Measurements from ENCODE around the gene BHLHA9.

BHLHA9 gene

DNA sequence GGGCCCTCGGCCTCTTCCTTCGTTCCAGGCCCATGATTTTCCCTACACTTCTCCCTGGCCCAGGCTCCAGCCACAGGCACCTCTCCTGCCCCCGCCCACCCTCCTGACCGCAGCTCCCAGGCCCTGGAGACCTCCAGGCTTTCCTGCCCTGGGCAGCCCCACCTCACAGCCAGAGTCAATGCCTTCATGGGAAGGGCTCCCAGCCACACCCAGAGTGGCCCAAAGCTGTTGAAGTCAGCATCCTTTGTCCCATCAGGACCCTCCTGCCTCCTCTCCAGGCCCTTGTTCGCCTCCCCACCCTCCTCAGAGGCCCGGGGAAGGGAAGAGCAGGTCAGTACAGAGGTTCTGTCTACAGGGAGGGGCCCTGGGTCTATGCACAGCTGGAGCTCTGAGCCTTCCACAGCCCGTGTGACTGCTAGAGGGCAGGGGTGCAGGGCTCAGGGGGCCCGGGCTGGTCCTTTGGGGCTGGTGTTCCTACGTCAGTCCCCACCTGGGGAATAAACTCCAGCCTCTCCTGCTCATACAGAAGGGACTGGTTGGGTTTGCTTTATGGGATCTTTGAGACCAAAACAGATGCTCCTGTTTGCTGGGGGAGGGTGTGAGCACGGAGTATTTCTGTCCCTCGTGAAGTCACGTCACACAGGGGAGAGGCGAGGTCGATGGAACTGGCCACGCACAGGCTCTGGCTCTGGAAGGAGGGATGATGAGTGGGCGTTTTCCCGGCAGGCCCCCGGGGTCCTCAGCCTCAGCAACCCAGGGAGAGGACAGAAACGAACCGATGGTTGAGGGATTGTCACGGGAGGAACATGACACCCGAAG is 29.5 kb downstream of the BHLHA9 start:
- Histone ChIP-seq H2AFZ (no peak overlapping the region), H3K4me1 (no peaks in the 10 kb centered on the region), H3K79me2 (no peaks in the 10 kb centered on the region), H3K4me3 (ENCODE audit: low read depth, low read length) (no peak overlapping the region), H3K27me3 (ENCODE audit: control insufficient read depth, insufficient read depth, low read length) (no peaks in the 10 kb centered on the region), H3K36me3 (ENCODE audit: control insufficient read depth, insufficient read depth, low read length) (no peaks in the 10 kb centered on the region), H3K9ac (no peak overlapping the region), H3K27ac (no peak overlapping the region), H3K9me3 (ENCODE audit: control insufficient read depth, low read length) (no peaks in the 10 kb centered on the region), H3K4me2 (ENCODE audit: low read length) (no peak overlapping the region)
- TF ChIP-seq, protein P1, sequence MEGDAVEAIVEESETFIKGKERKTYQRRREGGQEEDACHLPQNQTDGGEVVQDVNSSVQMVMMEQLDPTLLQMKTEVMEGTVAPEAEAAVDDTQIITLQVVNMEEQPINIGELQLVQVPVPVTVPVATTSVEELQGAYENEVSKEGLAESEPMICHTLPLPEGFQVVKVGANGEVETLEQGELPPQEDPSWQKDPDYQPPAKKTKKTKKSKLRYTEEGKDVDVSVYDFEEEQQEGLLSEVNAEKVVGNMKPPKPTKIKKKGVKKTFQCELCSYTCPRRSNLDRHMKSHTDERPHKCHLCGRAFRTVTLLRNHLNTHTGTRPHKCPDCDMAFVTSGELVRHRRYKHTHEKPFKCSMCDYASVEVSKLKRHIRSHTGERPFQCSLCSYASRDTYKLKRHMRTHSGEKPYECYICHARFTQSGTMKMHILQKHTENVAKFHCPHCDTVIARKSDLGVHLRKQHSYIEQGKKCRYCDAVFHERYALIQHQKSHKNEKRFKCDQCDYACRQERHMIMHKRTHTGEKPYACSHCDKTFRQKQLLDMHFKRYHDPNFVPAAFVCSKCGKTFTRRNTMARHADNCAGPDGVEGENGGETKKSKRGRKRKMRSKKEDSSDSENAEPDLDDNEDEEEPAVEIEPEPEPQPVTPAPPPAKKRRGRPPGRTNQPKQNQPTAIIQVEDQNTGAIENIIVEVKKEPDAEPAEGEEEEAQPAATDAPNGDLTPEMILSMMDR (IDR thresholded peaks at IDR 0.05): no peak

DNA sequence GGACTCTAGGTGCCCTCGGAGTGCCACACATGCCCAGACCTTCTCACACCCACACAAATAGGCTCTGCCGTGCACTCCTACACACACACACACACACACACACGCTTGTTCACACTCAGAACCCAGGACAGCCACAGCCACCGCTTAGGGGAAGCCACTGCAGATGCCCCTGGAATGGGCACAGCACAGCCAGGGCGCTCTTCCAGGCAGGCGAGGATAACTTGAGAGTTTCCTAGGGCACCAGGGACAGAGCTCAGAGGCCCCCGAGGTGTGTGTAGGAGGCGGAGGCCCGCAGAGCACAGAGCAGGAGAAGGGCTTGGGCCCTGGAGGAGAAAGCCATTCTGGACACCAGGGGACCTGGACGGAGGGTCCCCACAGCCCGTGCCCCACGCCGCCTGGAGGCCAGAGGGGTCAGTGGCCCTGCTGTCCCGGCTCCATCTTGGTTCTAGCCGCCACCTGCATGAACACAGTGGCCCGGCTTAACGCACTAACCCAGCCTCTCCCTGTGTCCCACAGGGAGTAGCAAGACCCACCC is 30.2 kb downstream of the BHLHA9 start:
- no peak overlapping the region for H2AFZ ChIP-seq
- no peaks in the 10 kb centered on the region for H3K36me3 ChIP-seq (ENCODE audit: control insufficient read depth, insufficient read depth, low read length)
- no peak overlapping the region for H3K27ac ChIP-seq
- TF ChIP-seq, protein P1 (IDR thresholded peaks at IDR 0.05): no peak
- no peak overlapping the region for H3K4me2 ChIP-seq (ENCODE audit: low read length)
- H3K79me2 ChIP-seq: no peaks in the 10 kb centered on the region
- no peaks in the 10 kb centered on the region for H3K27me3 ChIP-seq (ENCODE audit: control insufficient read depth, insufficient read depth, low read length)
- H3K9ac ChIP-seq: no peak overlapping the region
- no peaks in the 10 kb centered on the region for H3K9me3 ChIP-seq (ENCODE audit: control insufficient read depth, low read length)
- H3K4me1 ChIP-seq: no peaks in the 10 kb centered on the region
- no peak overlapping the region for H3K4me3 ChIP-seq (ENCODE audit: low read depth, low read length)

DNA sequence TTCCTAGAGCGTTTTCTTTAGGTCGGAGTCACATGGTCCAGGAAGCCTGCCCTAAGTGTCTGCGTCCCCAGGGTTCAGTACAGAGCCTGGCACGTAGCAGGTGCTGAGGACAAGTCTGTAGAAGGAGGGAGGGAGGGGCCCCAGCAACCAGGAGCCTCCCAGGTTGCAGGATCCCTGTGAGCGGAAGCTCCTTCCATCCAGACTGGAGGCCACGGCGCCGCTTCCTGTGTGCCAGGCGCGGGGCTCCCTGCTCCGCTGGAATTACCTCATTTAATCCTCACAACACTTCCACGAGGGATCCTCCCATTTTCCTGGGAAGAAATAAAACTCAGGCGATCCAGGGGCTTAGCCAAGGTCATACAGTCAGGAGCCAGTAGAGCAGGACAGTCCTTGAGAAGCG is 31.3 kb downstream of the BHLHA9 start:
- H2AFZ ChIP-seq: no peak overlapping the region
- no peak overlapping the region for H3K9ac ChIP-seq
- TF ChIP-seq, protein P1 (IDR thresholded peaks at IDR 0.05): no peak
- H3K36me3 ChIP-seq (ENCODE audit: control insufficient read depth, insufficient read depth, low read length): no peaks in the 10 kb centered on the region
- no peak overlapping the region for H3K4me2 ChIP-seq (ENCODE audit: low read length)
- H3K79me2 ChIP-seq: no peaks in the 10 kb centered on the region
- H3K9me3 ChIP-seq (ENCODE audit: control insufficient read depth, low read length): no peaks in the 10 kb centered on the region
- no peak overlapping the region for H3K4me3 ChIP-seq (ENCODE audit: low read depth, low read length)
- no peaks in the 10 kb centered on the region for H3K27me3 ChIP-seq (ENCODE audit: control insufficient read depth, insufficient read depth, low read length)
- no peaks in the 10 kb centered on the region for H3K4me1 ChIP-seq
- no peak overlapping the region for H3K27ac ChIP-seq

DNA sequence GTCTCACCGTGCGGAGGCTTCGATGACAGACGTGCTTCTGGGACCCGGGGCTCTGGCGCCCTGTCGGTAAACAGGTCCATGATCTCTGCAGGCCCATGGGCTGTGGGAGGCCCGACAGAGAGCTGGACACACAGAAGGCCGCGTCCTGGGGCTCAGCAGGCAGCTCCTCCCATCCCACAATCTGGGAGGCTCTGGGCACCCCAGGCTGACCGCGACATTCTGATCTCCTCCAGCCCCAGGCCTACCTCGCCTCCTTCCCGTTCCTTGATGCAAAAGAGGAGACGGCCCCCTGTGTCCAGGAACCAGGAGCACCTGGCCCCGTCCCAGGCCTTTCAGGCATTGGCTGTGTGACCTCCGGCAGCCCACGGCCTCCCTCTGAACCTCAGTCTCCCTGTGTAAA is 32.5 kb downstream of the BHLHA9 start:
- TF ChIP-seq, protein P1 (IDR thresholded peaks at IDR 0.05): no peak
- Histone ChIP-seq H3K79me2 (no peaks in the 10 kb centered on the region), H3K36me3 (ENCODE audit: control insufficient read depth, insufficient read depth, low read length) (no peaks in the 10 kb centered on the region), H3K9me3 (ENCODE audit: control insufficient read depth, low read length) (no peaks in the 10 kb centered on the region), H3K4me3 (ENCODE audit: low read depth, low read length) (no peak overlapping the region), H2AFZ (no peak overlapping the region), H3K27me3 (ENCODE audit: control insufficient read depth, insufficient read depth, low read length) (no peaks in the 10 kb centered on the region), H3K27ac (no peak overlapping the region), H3K9ac (no peak overlapping the region), H3K4me1 (no peaks in the 10 kb centered on the region), H3K4me2 (ENCODE audit: low read length) (no peak overlapping the region)

DNA sequence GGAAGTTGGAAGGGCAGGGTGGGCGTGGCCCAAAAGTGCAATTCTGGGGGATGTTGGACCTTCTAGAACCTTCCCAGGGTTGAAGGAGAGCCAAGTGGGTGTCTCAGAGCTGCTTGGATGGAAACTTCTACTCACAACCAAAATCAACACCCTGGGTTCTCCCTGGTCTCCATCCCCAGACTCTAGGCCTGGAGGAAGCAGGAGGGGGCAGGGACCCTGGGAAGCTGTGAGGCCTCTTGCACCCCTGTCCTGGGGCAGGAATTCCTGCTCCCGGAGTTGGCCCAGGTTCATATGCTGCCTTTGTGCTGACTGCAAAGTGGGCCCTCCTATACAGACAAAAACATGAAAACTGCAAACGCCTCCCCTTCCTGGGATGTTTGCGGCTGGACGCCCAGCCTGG is 34.3 kb downstream of the BHLHA9 start:
- Histone ChIP-seq H3K4me1 (no peaks in the 10 kb centered on the region), H2AFZ (no peak overlapping the region), H3K9me3 (ENCODE audit: control insufficient read depth, low read length) (no peaks in the 10 kb centered on the region), H3K36me3 (ENCODE audit: control insufficient read depth, insufficient read depth, low read length) (no peaks in the 10 kb centered on the region), H3K4me2 (ENCODE audit: low read length) (no peak overlapping the region), H3K4me3 (ENCODE audit: low read depth, low read length) (no peak overlapping the region), H3K27me3 (ENCODE audit: control insufficient read depth, insufficient read depth, low read length) (no peaks in the 10 kb centered on the region), H3K9ac (no peak overlapping the region), H3K79me2 (no peaks in the 10 kb centered on the region), H3K27ac (no peak overlapping the region)
- TF ChIP-seq, protein P1 (IDR thresholded peaks at IDR 0.05): no peak
